ENCODE results near the gene CSRNP2.

DNA sequence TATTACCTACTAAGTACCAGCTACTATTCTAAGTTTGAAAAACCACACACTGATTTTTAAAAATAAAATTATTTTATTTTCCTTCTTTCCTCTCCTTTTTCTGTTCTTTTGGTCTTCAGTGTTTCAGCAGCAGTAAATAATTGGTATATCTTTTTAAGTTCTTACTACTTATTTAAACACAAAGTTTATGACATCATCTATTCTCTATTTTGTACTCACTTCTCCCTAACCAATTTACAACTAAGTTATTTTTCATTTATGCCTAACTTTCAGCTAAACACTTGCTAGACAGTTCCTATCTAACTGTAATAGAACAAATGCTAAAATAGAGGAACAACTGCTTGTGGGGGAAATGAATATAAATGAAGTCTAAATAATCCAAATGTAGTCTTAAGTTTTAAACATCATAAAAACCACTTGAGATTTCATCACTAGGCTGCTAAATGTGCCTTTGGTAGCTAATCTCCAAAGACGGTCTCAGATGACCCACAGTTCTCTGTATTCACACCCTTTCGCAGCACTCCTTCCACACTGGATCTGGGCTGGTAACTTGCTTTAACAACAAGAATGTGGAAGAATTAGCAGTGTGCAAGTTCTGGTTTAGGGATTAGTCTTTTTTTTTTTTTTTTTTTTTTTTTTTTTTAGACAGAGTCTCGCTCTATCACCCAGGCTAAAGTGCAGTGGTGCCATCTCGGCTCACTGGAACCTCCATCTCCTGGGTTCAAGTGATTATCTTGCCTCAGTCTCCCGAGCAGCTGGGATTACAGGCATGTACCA is 48.5 kb upstream of the CSRNP2 start:
- TF ChIP-seq, protein P1, sequence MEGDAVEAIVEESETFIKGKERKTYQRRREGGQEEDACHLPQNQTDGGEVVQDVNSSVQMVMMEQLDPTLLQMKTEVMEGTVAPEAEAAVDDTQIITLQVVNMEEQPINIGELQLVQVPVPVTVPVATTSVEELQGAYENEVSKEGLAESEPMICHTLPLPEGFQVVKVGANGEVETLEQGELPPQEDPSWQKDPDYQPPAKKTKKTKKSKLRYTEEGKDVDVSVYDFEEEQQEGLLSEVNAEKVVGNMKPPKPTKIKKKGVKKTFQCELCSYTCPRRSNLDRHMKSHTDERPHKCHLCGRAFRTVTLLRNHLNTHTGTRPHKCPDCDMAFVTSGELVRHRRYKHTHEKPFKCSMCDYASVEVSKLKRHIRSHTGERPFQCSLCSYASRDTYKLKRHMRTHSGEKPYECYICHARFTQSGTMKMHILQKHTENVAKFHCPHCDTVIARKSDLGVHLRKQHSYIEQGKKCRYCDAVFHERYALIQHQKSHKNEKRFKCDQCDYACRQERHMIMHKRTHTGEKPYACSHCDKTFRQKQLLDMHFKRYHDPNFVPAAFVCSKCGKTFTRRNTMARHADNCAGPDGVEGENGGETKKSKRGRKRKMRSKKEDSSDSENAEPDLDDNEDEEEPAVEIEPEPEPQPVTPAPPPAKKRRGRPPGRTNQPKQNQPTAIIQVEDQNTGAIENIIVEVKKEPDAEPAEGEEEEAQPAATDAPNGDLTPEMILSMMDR (IDR thresholded peaks at IDR 0.05) = no peak
- TF ChIP-seq POLR2A (IDR thresholded peaks at IDR 0.05) = no peak
